SK-N-SH treated with all-trans-retinoic acid at 6 μM for 48 hours (cell line): Measurements from ENCODE around the gene APBB1IP.
"Not testable (repeated sequence)": the region's sequence is repeated elsewhere in the genome, so short reads cannot be mapped to it uniquely, and the experiment has no call there.

Experiments used
- ATAC-seq: fragments of 200-7000 bp; cut with Tn5 transposase; 3 replicates; pipeline ENCODE4 v1.9.1; 2020; ENCODE audit warnings: mild to moderate bottlenecking, moderate library complexity
- ARNTL ChIP-seq: fragments of 450-650 bp; formaldehyde crosslinking; IDR thresholded peaks from 2 replicates; pipeline ENCODE4 v1.5.0; 2020; ENCODE audit warnings: low read depth, mild to moderate bottlenecking, moderate library complexity, borderline replicate concordance
- BACH2 ChIP-seq: fragments of 250-450 bp; sonication (Bioruptor Pico); IDR thresholded peaks from 2 replicates; pipeline ENCODE4 v1.9.0; 2021; ENCODE audit warnings: mild to moderate bottlenecking, borderline replicate concordance
- CREB5 ChIP-seq: fragments of 250-450 bp; sonication (Bioruptor Pico); IDR thresholded peaks from 2 replicates; pipeline ENCODE4 v1.5.1; 2020; ENCODE audit warnings: low read depth, mild to moderate bottlenecking, moderate library complexity
- CSDC2 ChIP-seq: fragments of 250-450 bp; sonication (Bioruptor Pico); IDR thresholded peaks from 2 replicates; pipeline ENCODE4 v1.5.0; 2020; ENCODE audit warnings: mild to moderate bottlenecking, moderate library complexity
- GLIS3 ChIP-seq: fragments of 250-450 bp; sonication (Bioruptor Pico); IDR thresholded peaks from 2 replicates; pipeline ENCODE4 v1.5.0; 2020; ENCODE audit warnings: mild to moderate bottlenecking, moderate library complexity
- ISL1 ChIP-seq: fragments of 250-450 bp; sonication (Bioruptor Pico); IDR thresholded peaks from 2 replicates; pipeline ENCODE4 v2.1.2; 2022; ENCODE audit warnings: mild to moderate bottlenecking, moderate library complexity
- OSR1 ChIP-seq: fragments of 250-450 bp; sonication (Bioruptor Pico); IDR thresholded peaks from 2 replicates; pipeline ENCODE4 v1.8.0; 2022; ENCODE audit warnings: moderate library complexity, mild to moderate bottlenecking, inconsistent platforms
- PATZ1 ChIP-seq: fragments of 250-450 bp; sonication (Bioruptor Pico); IDR thresholded peaks from 2 replicates; pipeline ENCODE4 v1.8.0; 2020; ENCODE audit warnings: mild to moderate bottlenecking, moderate library complexity, borderline replicate concordance
- POU6F1 ChIP-seq: fragments of 250-450 bp; sonication (Bioruptor Pico); IDR thresholded peaks from 2 replicates; pipeline ENCODE4 v1.8.0; 2021; ENCODE audit warnings: low read depth, mild to moderate bottlenecking, moderate library complexity, borderline replicate concordance
- PPARA ChIP-seq: fragments of 250-450 bp; sonication (Bioruptor Pico); IDR thresholded peaks from 2 replicates; pipeline ENCODE4 v1.5.0; 2020; ENCODE audit warnings: mild to moderate bottlenecking, borderline replicate concordance
- RARB ChIP-seq: fragments of 250-450 bp; sonication (Bioruptor Pico); IDR thresholded peaks from 2 replicates; pipeline ENCODE4 v1.8.0; 2021; ENCODE audit warnings: mild to moderate bottlenecking, moderate library complexity
- SNAI2 ChIP-seq: fragments of 250-450 bp; sonication (Bioruptor Pico); IDR thresholded peaks from 2 replicates; pipeline ENCODE4 v1.5.0; 2020; ENCODE audit warnings: mild to moderate bottlenecking, moderate library complexity
- TCF4 ChIP-seq: fragments of 250-450 bp; sonication (Bioruptor Pico); IDR thresholded peaks from 2 replicates; pipeline ENCODE4 v1.8.0; 2021; ENCODE audit warnings: mild to moderate bottlenecking, moderate library complexity, borderline replicate concordance
- TOX ChIP-seq: fragments of 250-450 bp; sonication (Bioruptor Pico); IDR thresholded peaks from 2 replicates; pipeline ENCODE4 v1.8.0; 2021; ENCODE audit warnings: mild to moderate bottlenecking, moderate library complexity, borderline replicate concordance
- ZC3H10 ChIP-seq: fragments of 250-450 bp; sonication (Bioruptor Pico); IDR thresholded peaks from 2 replicates; pipeline ENCODE4 v1.5.1; 2021; ENCODE audit warnings: mild to moderate bottlenecking, moderate library complexity
- ZFP3 ChIP-seq: fragments of 250-450 bp; sonication (Bioruptor Pico); IDR thresholded peaks from 2 replicates; pipeline ENCODE4 v1.5.0; 2020; ENCODE audit warnings: mild to moderate bottlenecking, moderate library complexity
- ZFP30 ChIP-seq: fragments of 450-650 bp; formaldehyde crosslinking; IDR thresholded peaks from 2 replicates; pipeline ENCODE4 v1.5.0; 2022; ENCODE audit warnings: mild to moderate bottlenecking, moderate library complexity
- ZNF565 ChIP-seq: fragments of 450-650 bp; formaldehyde crosslinking; conservative IDR thresholded peaks from 2 replicates; pipeline ENCODE4 v1.5.0; 2020; ENCODE audit warnings: low read depth, mild to moderate bottlenecking, moderate library complexity
- ZNF70 ChIP-seq: fragments of 450-650 bp; formaldehyde crosslinking; IDR thresholded peaks from 2 replicates; pipeline ENCODE4 v1.5.0; 2020; ENCODE audit warnings: mild to moderate bottlenecking, moderate library complexity
- ZNF8 ChIP-seq: fragments of 450-650 bp; formaldehyde crosslinking; IDR thresholded peaks from 2 replicates; pipeline ENCODE4 v1.5.0; 2020; ENCODE audit warnings: mild to moderate bottlenecking, moderate library complexity
- TF ChIP-seq, protein P1 (sequence below): fragments of 250-450 bp; sonication (Bioruptor Pico); IDR thresholded peaks from 2 replicates; pipeline ENCODE4 v1.5.1; 2021; ENCODE audit warnings: mild to moderate bottlenecking, moderate library complexity
- TF ChIP-seq, protein P2 (sequence below): fragments of 250-450 bp; sonication (Bioruptor Pico); IDR thresholded peaks from 2 replicates; pipeline ENCODE4 v1.5.0; 2020; ENCODE audit warnings: mild to moderate bottlenecking, moderate library complexity

Gene APBB1IP

DNA sequence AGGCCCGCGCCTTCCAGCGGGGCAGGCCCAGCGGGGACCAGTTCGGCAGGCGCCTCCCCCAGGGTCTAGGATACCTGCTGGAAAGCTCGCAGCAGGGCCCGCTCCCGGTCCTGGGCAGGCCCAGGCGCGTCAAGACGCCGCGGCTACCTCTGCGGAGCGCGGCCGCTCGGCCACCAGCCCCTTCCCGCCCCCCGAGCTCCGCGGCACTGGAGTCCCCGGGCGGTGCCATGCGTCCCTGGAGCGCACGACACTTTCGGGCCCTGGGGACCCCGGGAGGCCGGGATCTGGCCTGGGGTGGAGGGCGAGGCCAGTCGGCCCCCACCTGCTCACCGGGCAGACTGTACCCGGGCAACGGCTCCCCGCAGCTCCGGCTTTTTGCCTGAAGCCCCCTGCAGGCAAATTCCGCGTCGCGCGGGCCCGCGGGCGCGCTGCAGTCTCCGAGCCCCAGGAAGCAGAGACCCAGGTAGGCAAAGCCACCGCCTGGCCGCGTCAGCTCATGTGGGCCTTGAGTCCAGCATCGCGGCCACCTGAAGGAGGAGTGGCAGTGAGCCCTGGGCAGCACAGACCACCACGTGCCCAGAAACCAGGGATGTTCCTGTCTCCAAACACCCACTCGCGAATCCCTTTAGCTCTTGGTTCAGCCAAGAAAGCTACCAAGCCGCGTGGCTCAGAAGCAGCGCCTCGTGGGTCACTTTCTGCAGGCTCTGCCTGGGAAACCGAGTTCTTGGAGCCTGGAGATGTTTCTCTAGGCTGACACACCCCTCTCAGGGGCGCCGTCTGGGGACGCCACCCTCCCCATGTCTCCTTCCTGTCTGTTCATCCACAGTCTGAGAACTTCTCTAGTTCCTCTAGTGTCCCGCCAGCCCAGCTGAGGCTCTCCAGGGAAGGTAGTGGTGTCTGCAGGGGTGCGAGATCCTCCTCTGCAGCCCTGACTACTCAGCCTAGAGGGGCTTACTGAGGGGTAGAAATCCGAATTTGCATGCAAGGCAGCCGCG is 46.1 kb upstream of the APBB1IP start:
- no peak for ATAC-seq
- TF ChIP-seq SNAI2 (no peak), OSR1 (no peak), ZNF70 (CRISPR knock-in tag) (no peak), ZFP3 (CRISPR knock-in tag) (no peak), ZFP30 (CRISPR knock-in tag) (no peak), PPARA (CRISPR knock-in tag) (no peak), TCF4 (no peak), RARB (CRISPR knock-in tag) (no peak), PATZ1 (CRISPR knock-in tag) (no peak), GLIS3 (CRISPR knock-in tag) (no peak), ZNF565 (CRISPR knock-in tag) (no peak), POU6F1 (CRISPR knock-in tag) (no peak), ISL1 (CRISPR knock-in tag) (no peak), ZNF8 (CRISPR knock-in tag) (no peak), BACH2 (CRISPR knock-in tag) (no peak)
- TF ChIP-seq, protein P1, sequence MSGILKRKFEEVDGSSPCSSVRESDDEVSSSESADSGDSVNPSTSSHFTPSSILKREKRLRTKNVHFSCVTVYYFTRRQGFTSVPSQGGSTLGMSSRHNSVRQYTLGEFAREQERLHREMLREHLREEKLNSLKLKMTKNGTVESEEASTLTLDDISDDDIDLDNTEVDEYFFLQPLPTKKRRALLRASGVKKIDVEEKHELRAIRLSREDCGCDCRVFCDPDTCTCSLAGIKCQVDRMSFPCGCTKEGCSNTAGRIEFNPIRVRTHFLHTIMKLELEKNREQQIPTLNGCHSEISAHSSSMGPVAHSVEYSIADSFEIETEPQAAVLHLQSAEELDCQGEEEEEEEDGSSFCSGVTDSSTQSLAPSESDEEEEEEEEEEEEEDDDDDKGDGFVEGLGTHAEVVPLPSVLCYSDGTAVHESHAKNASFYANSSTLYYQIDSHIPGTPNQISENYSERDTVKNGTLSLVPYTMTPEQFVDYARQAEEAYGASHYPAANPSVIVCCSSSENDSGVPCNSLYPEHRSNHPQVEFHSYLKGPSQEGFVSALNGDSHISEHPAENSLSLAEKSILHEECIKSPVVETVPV (CRISPR knock-in tag), result no peak
- TF ChIP-seq, protein P2, sequence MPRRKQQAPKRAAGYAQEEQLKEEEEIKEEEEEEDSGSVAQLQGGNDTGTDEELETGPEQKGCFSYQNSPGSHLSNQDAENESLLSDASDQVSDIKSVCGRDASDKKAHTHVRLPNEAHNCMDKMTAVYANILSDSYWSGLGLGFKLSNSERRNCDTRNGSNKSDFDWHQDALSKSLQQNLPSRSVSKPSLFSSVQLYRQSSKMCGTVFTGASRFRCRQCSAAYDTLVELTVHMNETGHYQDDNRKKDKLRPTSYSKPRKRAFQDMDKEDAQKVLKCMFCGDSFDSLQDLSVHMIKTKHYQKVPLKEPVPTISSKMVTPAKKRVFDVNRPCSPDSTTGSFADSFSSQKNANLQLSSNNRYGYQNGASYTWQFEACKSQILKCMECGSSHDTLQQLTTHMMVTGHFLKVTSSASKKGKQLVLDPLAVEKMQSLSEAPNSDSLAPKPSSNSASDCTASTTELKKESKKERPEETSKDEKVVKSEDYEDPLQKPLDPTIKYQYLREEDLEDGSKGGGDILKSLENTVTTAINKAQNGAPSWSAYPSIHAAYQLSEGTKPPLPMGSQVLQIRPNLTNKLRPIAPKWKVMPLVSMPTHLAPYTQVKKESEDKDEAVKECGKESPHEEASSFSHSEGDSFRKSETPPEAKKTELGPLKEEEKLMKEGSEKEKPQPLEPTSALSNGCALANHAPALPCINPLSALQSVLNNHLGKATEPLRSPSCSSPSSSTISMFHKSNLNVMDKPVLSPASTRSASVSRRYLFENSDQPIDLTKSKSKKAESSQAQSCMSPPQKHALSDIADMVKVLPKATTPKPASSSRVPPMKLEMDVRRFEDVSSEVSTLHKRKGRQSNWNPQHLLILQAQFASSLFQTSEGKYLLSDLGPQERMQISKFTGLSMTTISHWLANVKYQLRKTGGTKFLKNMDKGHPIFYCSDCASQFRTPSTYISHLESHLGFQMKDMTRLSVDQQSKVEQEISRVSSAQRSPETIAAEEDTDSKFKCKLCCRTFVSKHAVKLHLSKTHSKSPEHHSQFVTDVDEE, result no peak

- not testable (repeated sequence) for ATAC-seq
Measured at GRCh38 chr10:26398353-26398752, 39.8 kb upstream of the APBB1IP start.

- no peak for ATAC-seq
- TF ChIP-seq ZFP30 (CRISPR knock-in tag), result no peak
- TF ChIP-seq, all 23 proteins: peak for 0
Measured at GRCh38 chr10:26407406-26407969, 30.7 kb upstream of the APBB1IP start.

DNA sequence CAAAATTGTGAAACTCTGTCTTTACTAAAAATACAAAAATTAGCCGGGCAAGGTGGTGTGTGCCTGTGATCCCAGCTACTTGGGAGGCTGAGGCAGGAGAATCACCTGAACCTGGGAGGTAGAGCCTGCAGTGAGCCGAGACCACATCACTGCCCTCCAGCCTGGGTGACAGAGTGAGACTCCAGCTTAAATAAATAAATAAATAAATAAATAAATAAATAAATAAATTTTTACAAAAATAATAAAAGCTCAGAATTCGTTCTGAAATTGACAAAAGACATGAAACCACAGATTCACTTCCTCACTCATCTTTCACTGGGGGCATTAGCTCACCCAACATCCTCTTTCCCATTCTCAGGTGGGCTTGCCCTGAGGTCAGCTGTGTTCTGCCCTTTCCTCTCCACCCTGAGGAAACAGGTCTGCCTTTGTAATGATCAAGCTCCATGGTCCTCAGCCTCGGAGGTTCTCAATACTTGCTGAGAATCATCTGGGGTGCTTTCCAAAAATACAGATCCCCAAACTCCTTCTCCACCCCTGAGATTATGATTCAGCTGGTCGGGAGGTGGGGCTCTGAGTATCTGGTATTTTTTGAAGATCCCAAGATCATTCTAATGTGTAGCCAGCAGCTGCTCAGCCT is 29.2 kb upstream of the APBB1IP start:
- ATAC-seq, result no peak
- TF ChIP-seq CSDC2 (no peak), SNAI2 (no peak), BACH2 (CRISPR knock-in tag) (no peak), ARNTL (CRISPR knock-in tag) (no peak), ZNF565 (CRISPR knock-in tag) (no peak), ZNF8 (CRISPR knock-in tag) (no peak), GLIS3 (CRISPR knock-in tag) (no peak), PATZ1 (CRISPR knock-in tag) (no peak), ZC3H10 (CRISPR knock-in tag) (no peak), ZFP30 (CRISPR knock-in tag) (no peak), ZFP3 (CRISPR knock-in tag) (no peak), ZNF70 (CRISPR knock-in tag) (no peak), PPARA (CRISPR knock-in tag) (no peak), RARB (CRISPR knock-in tag) (no peak), CREB5 (CRISPR knock-in tag) (no peak), TCF4 (no peak), ISL1 (CRISPR knock-in tag) (no peak), TOX (CRISPR knock-in tag) (no peak)
